ENCODE data around the gene SCUBE3.

- no peak for TF ChIP-seq CTCF (IDR thresholded peaks at IDR 0.05; ENCODE audit: low read length)
- TF ChIP-seq EZH2 (IDR thresholded peaks at IDR 0.05; ENCODE audit: borderline replicate concordance, low read length): no peak
These were observed 1.3 kb downstream of the SCUBE3 start for GRCh38 chr6:35214869-35215664.
